ENCODE results near the gene CELF2. TPM values are rescaled to one million over a fixed set of nuclear protein-coding genes. Genes with fewer than 3 reads are reported as not detected.

CELF2 gene
- total and polyA plus RNA-seq, 2 donors from 2014 or later, result 1.7 to 39.2 TPM

- H3K36me3 ChIP-seq (ENCODE audit: control insufficient read depth in 2 of 3, insufficient read depth in 3 of 3, low read length in 3 of 3), result no peaks in the 10 kb centered on the region
These were observed 237.5 kb downstream of the CELF2 start for GRCh38 chr10:11255156-11255555.

GRCh38 chr10:11255796-11256444, 238.2 kb downstream of the CELF2 start:
- no peak for DNase-seq
- FAIRE-seq, result no peak
- H3K9ac ChIP-seq (ENCODE audit: low read length in 3 of 3), result no peak overlapping the region
- no peak overlapping the region for H3K4me3 ChIP-seq (ENCODE audit: low read length in 3 of 3)
- no peak for TF ChIP-seq CTCF (IDR thresholded peaks at IDR 0.05; ENCODE audit: borderline replicate concordance, extremely low read depth, insufficient read depth)
- H3K36me3 ChIP-seq (ENCODE audit: control insufficient read depth in 2 of 3, insufficient read depth in 3 of 3, low read length in 3 of 3), result no peaks in the 10 kb centered on the region
- intact Hi-C loops (cut with DNase I), result no loop called here
- H3K4me1 ChIP-seq (ENCODE audit: control insufficient read depth in 2 of 3, insufficient read depth in 2 of 3, low read depth in 1 of 3, low read length in 3 of 3), result no peaks in the 10 kb centered on the region
- no peaks in the 10 kb centered on the region for H3K27me3 ChIP-seq (ENCODE audit: control insufficient read depth, insufficient read depth, low read length)
- H3K9me3 ChIP-seq (ENCODE audit: control insufficient read depth in 2 of 3, insufficient read depth in 1 of 3, low read length in 3 of 3), result no peaks in the 10 kb centered on the region
- no peak overlapping the region for H3K27ac ChIP-seq (ENCODE audit: low read depth in 2 of 2, low read length in 2 of 2)

More at GRCh38 chr10:11255156-11255555, 237.5 kb downstream of the CELF2 start:
- Histone ChIP-seq H3K9me3 (ENCODE audit: control insufficient read depth in 2 of 3, insufficient read depth in 1 of 3, low read length in 3 of 3) (no peaks in the 10 kb centered on the region), H3K4me1 (ENCODE audit: control insufficient read depth in 2 of 3, insufficient read depth in 2 of 3, low read depth in 1 of 3, low read length in 3 of 3) (no peaks in the 10 kb centered on the region), H3K4me3 (ENCODE audit: low read length in 3 of 3) (no peak overlapping the region), H3K27ac (ENCODE audit: low read depth in 2 of 2, low read length in 2 of 2) (no peak overlapping the region), H3K27me3 (ENCODE audit: control insufficient read depth, insufficient read depth, low read length) (no peaks in the 10 kb centered on the region), H3K9ac (ENCODE audit: low read length in 3 of 3) (no peak overlapping the region)
- no peak for DNase-seq
- no peak for FAIRE-seq
- no peak for TF ChIP-seq CTCF (IDR thresholded peaks at IDR 0.05; ENCODE audit: borderline replicate concordance, extremely low read depth, insufficient read depth)
- intact Hi-C loops (cut with DNase I), result no loop called here

- Histone ChIP-seq H3K36me3 (ENCODE audit: control insufficient read depth in 2 of 3, insufficient read depth in 3 of 3, low read length in 3 of 3) (no peaks in the 10 kb centered on the region), H3K4me1 (ENCODE audit: control insufficient read depth in 2 of 3, insufficient read depth in 2 of 3, low read depth in 1 of 3, low read length in 3 of 3) (no peaks in the 10 kb centered on the region), H3K27ac (ENCODE audit: low read depth in 2 of 2, low read length in 2 of 2) (no peak overlapping the region), H3K4me3 (ENCODE audit: low read length in 3 of 3) (no peak overlapping the region), H3K9ac (ENCODE audit: low read length in 3 of 3) (no peak overlapping the region), H3K27me3 (ENCODE audit: control insufficient read depth, insufficient read depth, low read length) (no peaks in the 10 kb centered on the region), H3K9me3 (ENCODE audit: control insufficient read depth in 2 of 3, insufficient read depth in 1 of 3, low read length in 3 of 3) (no peaks in the 10 kb centered on the region)
- no peak for FAIRE-seq
- TF ChIP-seq CTCF (IDR thresholded peaks at IDR 0.05; ENCODE audit: borderline replicate concordance, extremely low read depth, insufficient read depth), result no peak
- intact Hi-C loops (cut with DNase I), result no loop called here
- DNase-seq, result no peak
These were observed 239.2 kb downstream of the CELF2 start for GRCh38 chr10:11256896-11257295.

All from kidney (tissue), 14 donors.